ENCODE results near the gene HOMER2.
"Not testable (repeated sequence)": the region's sequence is repeated elsewhere in the genome, so short reads cannot be mapped to it uniquely, and the experiment has no call there.

Gene HOMER2

DNA sequence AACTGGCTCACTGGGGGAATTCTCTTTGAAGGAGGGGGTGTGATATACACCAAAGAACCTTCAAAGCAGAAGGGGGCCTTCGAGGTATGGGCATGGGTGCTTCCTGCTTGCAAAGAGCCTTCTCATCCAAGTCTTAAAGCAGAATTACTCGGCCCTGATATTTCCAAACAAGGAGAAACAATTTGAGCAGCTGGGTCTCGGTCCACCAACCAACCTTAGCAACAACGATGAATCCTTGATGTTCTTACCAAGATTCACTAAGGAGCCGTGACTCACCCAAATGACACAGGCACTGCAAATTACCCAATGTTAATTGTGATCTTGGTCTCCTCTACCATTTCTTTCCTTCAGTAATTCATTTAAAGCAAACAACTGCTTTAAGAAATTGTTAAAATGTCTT lies 7.7 kb downstream of the HOMER2 start:
- DNase-seq (ENCODE audit: low read depth, low spot score) = peak; percentile 39
- in situ Hi-C loops (cut with HindIII; ENCODE audit: low sequenced_read_pairs) = no loop called here
- no peak overlapping the region for H3K4me3 ChIP-seq (ENCODE audit: low read depth, low read length)
- TF ChIP-seq CTCF (IDR thresholded peaks at IDR 0.05; ENCODE audit: low read depth, low read length) = no peak

- no peak overlapping the region for H3K4me3 ChIP-seq (ENCODE audit: low read depth, low read length)
- in situ Hi-C loops (cut with HindIII; ENCODE audit: low sequenced_read_pairs) = no loop called here
These were observed 8.5 kb downstream of the HOMER2 start for GRCh38 chr15:82944056-82944455.

DNA sequence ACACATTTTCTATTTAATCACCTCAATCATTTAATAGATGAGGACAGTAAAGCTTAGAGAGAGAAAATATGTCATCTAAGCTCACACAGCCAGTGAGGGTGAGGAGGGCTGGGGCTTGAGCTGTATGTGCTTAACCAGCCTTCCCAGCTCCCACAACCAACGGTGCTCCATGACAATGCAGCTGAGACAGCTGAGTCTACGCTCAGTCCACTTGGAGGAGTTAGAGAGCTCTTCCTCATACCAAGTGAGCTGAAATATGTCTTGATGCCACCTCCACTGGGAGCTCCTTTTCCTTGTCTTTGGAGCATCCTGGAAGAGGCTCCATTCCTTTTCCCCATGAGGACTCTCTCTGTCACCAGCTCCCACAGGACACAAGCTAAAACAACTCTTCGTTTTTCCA lies 9.3 kb downstream of the HOMER2 start:
- TF ChIP-seq CTCF (IDR thresholded peaks at IDR 0.05; ENCODE audit: low read depth, low read length) = no peak
- no peak for DNase-seq (ENCODE audit: low read depth, low spot score)
- in situ Hi-C loops (cut with HindIII; ENCODE audit: low sequenced_read_pairs) = no loop called here
- no peak overlapping the region for H3K4me3 ChIP-seq (ENCODE audit: low read depth, low read length)

More at GRCh38 chr15:82944056-82944455, 8.5 kb downstream of the HOMER2 start:
- DNase-seq (ENCODE audit: low read depth, low spot score) = no peak
- no peak for TF ChIP-seq CTCF (IDR thresholded peaks at IDR 0.05; ENCODE audit: low read depth, low read length)

- in situ Hi-C loops (cut with HindIII; ENCODE audit: low sequenced_read_pairs) = no loop called here
- no peak for TF ChIP-seq CTCF (IDR thresholded peaks at IDR 0.05; ENCODE audit: low read depth, low read length)
- peak; percentile 14 for DNase-seq (ENCODE audit: low read depth, low spot score)
- H3K4me3 ChIP-seq (ENCODE audit: low read depth, low read length) = no peak overlapping the region
These were observed 9.8 kb downstream of the HOMER2 start for GRCh38 chr15:82942691-82943090.

- DNase-seq (ENCODE audit: low read depth, low spot score); H3K4me3 ChIP-seq (ENCODE audit: low read depth, low read length); in situ Hi-C loops (cut with HindIII; ENCODE audit: low sequenced_read_pairs): not testable (repeated sequence)
These were observed 12.8 kb downstream of the HOMER2 start for GRCh38 chr15:82939678-82940077.

GRCh38 chr15:82937712-82938058 lies 14.8 kb downstream of the HOMER2 start:
- no peak overlapping the region for H3K4me3 ChIP-seq (ENCODE audit: low read depth, low read length)
- no peak for DNase-seq (ENCODE audit: low read depth, low spot score)
- in situ Hi-C loops (cut with HindIII; ENCODE audit: low sequenced_read_pairs) = no loop called here
- TF ChIP-seq CTCF (IDR thresholded peaks at IDR 0.05; ENCODE audit: low read depth, low read length) = no peak

GRCh38 chr15:82936966-82937711 lies 15.4 kb downstream of the HOMER2 start:
- no peak for DNase-seq (ENCODE audit: low read depth, low spot score)
- in situ Hi-C loops (cut with HindIII; ENCODE audit: low sequenced_read_pairs) = no loop called here
- no peak overlapping the region for H3K4me3 ChIP-seq (ENCODE audit: low read depth, low read length)
- no peak for TF ChIP-seq CTCF (IDR thresholded peaks at IDR 0.05; ENCODE audit: low read depth, low read length)

Data from astrocyte of the spinal cord (primary cell).